Measurements from ENCODE around the gene EYS.
A peak's percentile ranks its signal among the peaks of the same experiment; 100 is the strongest.

EYS gene

GRCh38 chr6:63788569-63788968 lies 1918.5 kb downstream of the EYS start:
- CTCF ChIA-PET, result interaction anchor here (3.0 kb wide), 1 partner anchor 12 kb away, joined by 11 read pairs; no protein-coding TSS in a partner anchor

GRCh38 chr6:63787021-63787420 lies 1920.0 kb downstream of the EYS start:
- TF ChIP-seq CTCF (IDR thresholded peaks at IDR 0.05; ENCODE audit: control extremely low read depth, extremely low read depth, low read depth, missing control alignments), result no peak
- POLR2A ChIA-PET, result no interaction called here
- CTCF ChIA-PET, result interaction anchor here (1.1 kb wide), 1 partner anchor 15 kb away, joined by 3 read pairs; no protein-coding TSS in a partner anchor
- DNase-seq (ENCODE audit: extremely low spot score), result no peak

More at GRCh38 chr6:63788569-63788968, 1918.5 kb downstream of the EYS start:
- DNase-seq (ENCODE audit: extremely low spot score), result no peak
- POLR2A ChIA-PET, result no interaction called here
- no peak for TF ChIP-seq CTCF (IDR thresholded peaks at IDR 0.05; ENCODE audit: control extremely low read depth, extremely low read depth, low read depth, missing control alignments)

- CTCF ChIA-PET, result interaction anchor here (1.0 to 2.4 kb wide), 4 partner anchors 10 to 433 kb away, joined by 4 to 7 read pairs (median 5); no protein-coding TSS in a partner anchor
- POLR2A ChIA-PET, result no interaction called here
- no peak for TF ChIP-seq CTCF (IDR thresholded peaks at IDR 0.05; ENCODE audit: control extremely low read depth, extremely low read depth, low read depth, missing control alignments)
- peak; percentile 21 for DNase-seq (ENCODE audit: extremely low spot score)
These were observed 1922.0 kb downstream of the EYS start for GRCh38 chr6:63785006-63785405.

- CTCF ChIA-PET, result interaction anchor here (0.7 to 2.4 kb wide), 6 partner anchors 8 to 686 kb away, joined by 3 to 7 read pairs (median 4); no protein-coding TSS in a partner anchor
- POLR2A ChIA-PET, result no interaction called here
- no peak for TF ChIP-seq CTCF (IDR thresholded peaks at IDR 0.05; ENCODE audit: control extremely low read depth, extremely low read depth, low read depth, missing control alignments)
- no peak for DNase-seq (ENCODE audit: extremely low spot score)
These were observed 1923.9 kb downstream of the EYS start for GRCh38 chr6:63783096-63783495.

- ChIA-PET POLR2A (no interaction called here), CTCF (interaction anchor here (1.0 to 1.8 kb wide), 2 partner anchors 9 to 422 kb away, joined by 3 to 7 read pairs; no protein-coding TSS in a partner anchor)
- no peak for DNase-seq (ENCODE audit: extremely low spot score)
- no peak for TF ChIP-seq CTCF (IDR thresholded peaks at IDR 0.05; ENCODE audit: control extremely low read depth, extremely low read depth, low read depth, missing control alignments)
These were observed 1932.1 kb downstream of the EYS start for GRCh38 chr6:63774961-63775360.

GRCh38 chr6:63773200-63773599 lies 1933.8 kb downstream of the EYS start:
- DNase-seq (ENCODE audit: extremely low spot score), result no peak
- ChIA-PET POLR2A (no interaction called here), CTCF (interaction anchor here (1.2 to 1.8 kb wide), 4 partner anchors 9 to 421 kb away, joined by 3 to 6 read pairs (median 4); no protein-coding TSS in a partner anchor)
- TF ChIP-seq CTCF (IDR thresholded peaks at IDR 0.05; ENCODE audit: control extremely low read depth, extremely low read depth, low read depth, missing control alignments), result no peak

Measured in GM10248 (cell line).